K562 (cell line): ENCODE data around the gene KAZN.

ENCODE experiments used
- CHD2 ChIP-seq: IDR thresholded peaks from 2 replicates; pipeline ENCODE4 v1.6.1; 2011; ENCODE audit warnings: low read depth, low read length
- HDAC2 ChIP-seq: fragments of 450-650 bp; IDR thresholded peaks from 2 replicates; pipeline ENCODE4 v1.6.1; 2016; ENCODE audit warnings: mild to moderate bottlenecking
- HNRNPL ChIP-seq: fragments of 200-400 bp; formaldehyde crosslinking; IDR thresholded peaks from 2 replicates; pipeline ENCODE4 v1.6.1; 2017; ENCODE audit warnings: low read depth, mild to moderate bottlenecking, low read length
- MAZ ChIP-seq, 2 experiments: fragments of 450-650 bp in 1 of 2; sonication (generic) in 1 of 2; formaldehyde crosslinking; IDR thresholded peaks in 1 of 2; conservative IDR thresholded peaks in 1 of 2; 2 replicates each; pipeline versions ENCODE4 v1.4.0 to v1.5.0; 2020; ENCODE audit warnings: mild to moderate bottlenecking in 1 of 2, missing genetic modification reagents in 1 of 2
- MTA1 ChIP-seq: fragments of 450-650 bp; IDR thresholded peaks from 2 replicates; pipeline ENCODE4 v1.6.1; 2017; ENCODE audit warnings: borderline replicate concordance
- NR2C2 ChIP-seq, 2 experiments: fragments of 200-800 bp in 1 of 2; sonication (Bioruptor generic) in 1 of 2; sonication (generic) in 1 of 2; formaldehyde crosslinking in 1 of 2; IDR thresholded peaks; 2 replicates each; pipeline versions ENCODE4 v1.6.1 to v1.8.0; 2016 to 2022; ENCODE audit warnings: mild to moderate bottlenecking in 1 of 2, missing compliant biosample characterization in 1 of 2, missing genetic modification characterization in 1 of 2, missing genetic modification reagents in 1 of 2
- POLR2A ChIP-seq: fragments of 450-650 bp; conservative IDR thresholded peaks from 2 replicates; pipeline ENCODE4 v1.6.1; 2016
- SMARCA4 ChIP-seq: fragments of 450-650 bp; IDR thresholded peaks from 2 replicates; pipeline ENCODE4 v1.6.1; 2016
- STAT5B ChIP-seq: fragments of 250-450 bp; sonication (Bioruptor Pico); IDR thresholded peaks from 2 replicates; pipeline ENCODE4 v1.8.0; 2021; ENCODE audit warnings: mild to moderate bottlenecking, inconsistent platforms
- ZNF140 ChIP-seq: fragments of 250-450 bp; sonication (Bioruptor Pico); IDR thresholded peaks from 2 replicates; pipeline ENCODE4 v1.8.0; 2021; ENCODE audit warnings: moderate library complexity, mild to moderate bottlenecking, inconsistent platforms
- ZNF174 ChIP-seq: fragments of 250-450 bp; sonication (Bioruptor Pico); IDR thresholded peaks from 2 replicates; pipeline ENCODE4 v1.4.0; 2020; ENCODE audit warnings: mild to moderate bottlenecking
- TF ChIP-seq, protein P1 (sequence below), 3 experiments: IDR thresholded peaks in 2 of 3; conservative IDR thresholded peaks in 1 of 3; 2 replicates each; pipeline ENCODE4 v1.5.1; 2011 to 2012; ENCODE audit warnings: low read length in 3 of 3, mild to moderate bottlenecking in 3 of 3, control low read depth in 2 of 3, improper control_type of control experiment in 1 of 3, inconsistent platforms in 1 of 3, low read depth in 1 of 3, mixed read lengths in 1 of 3, moderate library complexity in 1 of 3; ENCODE audit not compliant: insufficient read depth in 2 of 3

GRCh38 chr1:14745789-14746188, 147.3 kb downstream of the KAZN start:
- no peak for TF ChIP-seq STAT5B
- TF ChIP-seq, protein P1, sequence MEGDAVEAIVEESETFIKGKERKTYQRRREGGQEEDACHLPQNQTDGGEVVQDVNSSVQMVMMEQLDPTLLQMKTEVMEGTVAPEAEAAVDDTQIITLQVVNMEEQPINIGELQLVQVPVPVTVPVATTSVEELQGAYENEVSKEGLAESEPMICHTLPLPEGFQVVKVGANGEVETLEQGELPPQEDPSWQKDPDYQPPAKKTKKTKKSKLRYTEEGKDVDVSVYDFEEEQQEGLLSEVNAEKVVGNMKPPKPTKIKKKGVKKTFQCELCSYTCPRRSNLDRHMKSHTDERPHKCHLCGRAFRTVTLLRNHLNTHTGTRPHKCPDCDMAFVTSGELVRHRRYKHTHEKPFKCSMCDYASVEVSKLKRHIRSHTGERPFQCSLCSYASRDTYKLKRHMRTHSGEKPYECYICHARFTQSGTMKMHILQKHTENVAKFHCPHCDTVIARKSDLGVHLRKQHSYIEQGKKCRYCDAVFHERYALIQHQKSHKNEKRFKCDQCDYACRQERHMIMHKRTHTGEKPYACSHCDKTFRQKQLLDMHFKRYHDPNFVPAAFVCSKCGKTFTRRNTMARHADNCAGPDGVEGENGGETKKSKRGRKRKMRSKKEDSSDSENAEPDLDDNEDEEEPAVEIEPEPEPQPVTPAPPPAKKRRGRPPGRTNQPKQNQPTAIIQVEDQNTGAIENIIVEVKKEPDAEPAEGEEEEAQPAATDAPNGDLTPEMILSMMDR (IDR thresholded peaks at IDR 0.05 in 2 of 3, conservative IDR thresholded peaks at IDR 0.05 in 1 of 3; ENCODE audit: insufficient read depth in 2 of 3, low read depth in 1 of 3, low read length in 3 of 3), result no peak
- TF ChIP-seq POLR2A, result no peak
- no peak for TF ChIP-seq HNRNPL
- no peak for TF ChIP-seq MTA1
- no peak for TF ChIP-seq ZNF140 (CRISPR knock-in tag)
- TF ChIP-seq SMARCA4, result no peak
- TF ChIP-seq CHD2, result no peak
- no peak for TF ChIP-seq HDAC2
- TF ChIP-seq NR2C2 (CRISPR knock-in tag; IDR thresholded peaks at IDR 0.05), result no peak
- no peak for TF ChIP-seq NR2C2 (tag; IDR thresholded peaks at IDR 0.05)
- no peak for TF ChIP-seq ZNF174 (CRISPR knock-in tag)
- TF ChIP-seq MAZ (CRISPR knock-in tag; conservative IDR thresholded peaks at IDR 0.05 in 1 of 2, IDR thresholded peaks at IDR 0.05 in 1 of 2), result no peak
